ENCODE data around the gene DKK2.
A peak's percentile ranks its signal among the peaks of the same experiment; 100 is the strongest.

Gene DKK2

GRCh38 chr4:106982711-106983211 is 53.4 kb downstream of the DKK2 start:
- Histone ChIP-seq H3K36me3 (ENCODE audit: control insufficient read depth, insufficient read depth, low read length) (no peaks in the 10 kb centered on the region), H3K4me1 (ENCODE audit: control insufficient read depth, insufficient read depth, low read length, poor library complexity, severe bottlenecking) (no peaks in the 10 kb centered on the region), H3K9me3 (ENCODE audit: control insufficient read depth, low read length) (no peaks in the 10 kb centered on the region), H3K27ac (ENCODE audit: low read depth, low read length, severe bottlenecking) (no peak overlapping the region), H3K4me3 (ENCODE audit: extremely low read depth, insufficient read depth, low read length, poor library complexity, severe bottlenecking) (no peak overlapping the region)
- WGBS, 2 experiments (ENCODE audit: insufficient coverage in 2 of 2) = 100% methylated on average over 1 of the region's 1 CpG; no CpG with 5 or more reads in 1 of the 2 experiments

DNA sequence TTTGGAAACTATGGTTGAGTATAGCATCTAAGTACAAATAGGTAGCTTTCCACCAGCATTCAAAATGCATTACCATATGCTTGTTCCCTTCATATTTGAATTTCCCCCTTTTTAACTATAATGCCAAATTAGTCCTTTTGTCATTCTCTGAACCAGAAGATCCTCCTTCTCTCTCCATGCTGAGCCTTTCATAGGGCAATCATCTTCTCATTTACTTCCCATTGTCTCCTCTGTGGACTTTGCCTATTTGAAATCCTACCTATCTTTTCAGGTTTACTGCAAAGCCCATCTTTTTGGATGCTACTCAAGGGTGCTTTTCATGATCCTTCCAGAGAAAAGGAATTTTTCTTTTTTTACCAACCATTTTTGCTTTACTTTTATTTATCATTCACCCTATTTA is 54.7 kb downstream of the DKK2 start:
- Histone ChIP-seq H3K27ac (ENCODE audit: low read depth, low read length, severe bottlenecking) (no peak overlapping the region), H3K4me3 (ENCODE audit: extremely low read depth, insufficient read depth, low read length, poor library complexity, severe bottlenecking) (no peak overlapping the region), H3K4me1 (ENCODE audit: control insufficient read depth, insufficient read depth, low read length, poor library complexity, severe bottlenecking) (no peaks in the 10 kb centered on the region), H3K9me3 (ENCODE audit: control insufficient read depth, low read length) (no peaks in the 10 kb centered on the region), H3K36me3 (ENCODE audit: control insufficient read depth, insufficient read depth, low read length) (no peaks in the 10 kb centered on the region)

- 93 to 96% methylated on average over 2 to 4 of the region's 4 CpGs for WGBS, 2 experiments (ENCODE audit: insufficient coverage in 2 of 2)
- Histone ChIP-seq H3K4me3 (ENCODE audit: extremely low read depth, insufficient read depth, low read length, poor library complexity, severe bottlenecking) (no peak overlapping the region), H3K4me1 (ENCODE audit: control insufficient read depth, insufficient read depth, low read length, poor library complexity, severe bottlenecking) (no peaks in the 10 kb centered on the region), H3K9me3 (ENCODE audit: control insufficient read depth, low read length) (no peaks in the 10 kb centered on the region), H3K27ac (ENCODE audit: low read depth, low read length, severe bottlenecking) (no peak overlapping the region), H3K36me3 (ENCODE audit: control insufficient read depth, insufficient read depth, low read length) (no peaks in the 10 kb centered on the region)
Observed at GRCh38 chr4:106979476-106979875, 56.6 kb downstream of the DKK2 start.

- 64 to 78% methylated on average over 7 to 8 of the region's 14 CpGs for WGBS, 2 experiments (ENCODE audit: insufficient coverage in 2 of 2)
- H3K4me1 ChIP-seq (ENCODE audit: control insufficient read depth, insufficient read depth, low read length, poor library complexity, severe bottlenecking) = no peaks in the 10 kb centered on the region
- H3K9me3 ChIP-seq (ENCODE audit: control insufficient read depth, low read length) = no peaks in the 10 kb centered on the region
- H3K4me3 ChIP-seq (ENCODE audit: extremely low read depth, insufficient read depth, low read length, poor library complexity, severe bottlenecking) = no peak overlapping the region
- H3K36me3 ChIP-seq (ENCODE audit: control insufficient read depth, insufficient read depth, low read length) = no peaks in the 10 kb centered on the region
- peak overlapping the region; percentile 49 for H3K27ac ChIP-seq (ENCODE audit: low read depth, low read length, severe bottlenecking)
Observed at GRCh38 chr4:106978046-106978774, 57.9 kb downstream of the DKK2 start.

- Histone ChIP-seq H3K27ac (ENCODE audit: low read depth, low read length, severe bottlenecking) (no peak overlapping the region), H3K9me3 (ENCODE audit: control insufficient read depth, low read length) (no peaks in the 10 kb centered on the region), H3K36me3 (ENCODE audit: control insufficient read depth, insufficient read depth, low read length) (no peaks in the 10 kb centered on the region), H3K4me3 (ENCODE audit: extremely low read depth, insufficient read depth, low read length, poor library complexity, severe bottlenecking) (no peak overlapping the region), H3K4me1 (ENCODE audit: control insufficient read depth, insufficient read depth, low read length, poor library complexity, severe bottlenecking) (no peaks in the 10 kb centered on the region)
- 100% methylated on average over 1 of the region's 1 CpG; no CpG with 5 or more reads in 1 of the 2 experiments for WGBS, 2 experiments (ENCODE audit: insufficient coverage in 2 of 2)
Observed at GRCh38 chr4:106971636-106972035, 64.5 kb downstream of the DKK2 start.

DNA sequence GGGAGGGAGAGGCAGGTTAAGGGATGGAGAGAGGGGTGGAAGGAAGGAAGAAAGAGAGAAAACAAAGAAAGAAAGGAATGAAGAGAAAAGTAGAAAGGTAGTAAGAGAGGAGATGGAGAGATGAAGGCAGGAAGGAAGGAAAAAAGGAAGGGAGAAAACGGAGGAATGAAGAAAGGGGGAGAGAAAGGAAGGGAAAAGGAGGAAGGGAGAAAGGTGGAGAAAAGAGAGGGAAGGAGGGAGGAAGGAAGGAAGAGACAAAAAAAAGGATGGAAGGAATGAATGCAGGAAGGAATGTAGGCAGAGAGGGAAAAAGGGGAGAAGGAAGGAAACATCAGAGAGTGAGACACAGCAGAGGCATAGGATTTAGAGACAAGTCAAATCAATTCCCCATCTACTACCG is 68.2 kb downstream of the DKK2 start:
- Histone ChIP-seq H3K4me3 (ENCODE audit: extremely low read depth, insufficient read depth, low read length, poor library complexity, severe bottlenecking) (no peak overlapping the region), H3K4me1 (ENCODE audit: control insufficient read depth, insufficient read depth, low read length, poor library complexity, severe bottlenecking) (no peaks in the 10 kb centered on the region), H3K36me3 (ENCODE audit: control insufficient read depth, insufficient read depth, low read length) (no peaks in the 10 kb centered on the region), H3K9me3 (ENCODE audit: control insufficient read depth, low read length) (no peaks in the 10 kb centered on the region), H3K27ac (ENCODE audit: low read depth, low read length, severe bottlenecking) (no peak overlapping the region)
- WGBS, 2 experiments (ENCODE audit: insufficient coverage in 2 of 2) = 69 to 80% methylated on average over 1 of the region's 2 CpGs

DNA sequence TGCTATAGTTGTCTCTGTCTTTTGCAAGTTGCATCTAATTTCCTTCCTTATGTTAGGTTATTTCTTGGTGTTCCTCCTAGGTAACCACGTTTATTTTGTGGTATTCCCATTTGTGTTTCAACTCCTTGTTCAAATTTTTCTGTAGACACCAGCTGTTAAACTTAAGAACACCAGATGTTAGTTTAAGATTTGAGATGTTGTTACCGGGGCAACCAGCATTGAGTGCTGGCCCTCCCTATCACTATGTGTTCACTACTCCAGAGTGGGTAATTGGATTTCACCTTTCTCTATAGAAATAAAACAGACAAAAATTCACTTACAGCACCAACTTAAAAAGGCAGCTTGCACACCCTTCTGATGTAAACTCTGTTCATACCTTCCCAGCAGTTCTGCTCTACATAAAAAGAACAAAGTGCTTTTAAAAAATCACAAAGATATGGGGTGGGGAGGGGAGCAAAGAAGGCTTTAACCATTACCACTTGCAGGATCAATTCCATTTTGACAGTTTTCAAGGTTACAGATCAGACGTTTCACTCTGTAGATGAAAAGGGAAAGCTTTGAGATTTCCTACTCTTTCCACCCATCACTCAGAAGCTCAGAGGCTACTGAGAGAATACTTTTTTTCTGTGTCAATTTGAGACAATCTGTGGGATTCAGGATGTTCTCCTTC is 82.9 kb downstream of the DKK2 start:
- H3K36me3 ChIP-seq (ENCODE audit: control insufficient read depth, insufficient read depth, low read length) = no peaks in the 10 kb centered on the region
- no peak overlapping the region for H3K27ac ChIP-seq (ENCODE audit: low read depth, low read length, severe bottlenecking)
- WGBS, 2 experiments (ENCODE audit: insufficient coverage in 2 of 2) = no CpG with 5 or more reads among the region's 3 CpGs
- no peak overlapping the region for H3K4me3 ChIP-seq (ENCODE audit: extremely low read depth, insufficient read depth, low read length, poor library complexity, severe bottlenecking)
- no peaks in the 10 kb centered on the region for H3K9me3 ChIP-seq (ENCODE audit: control insufficient read depth, low read length)
- H3K4me1 ChIP-seq (ENCODE audit: control insufficient read depth, insufficient read depth, low read length, poor library complexity, severe bottlenecking) = no peaks in the 10 kb centered on the region

- H3K36me3 ChIP-seq (ENCODE audit: control insufficient read depth, insufficient read depth, low read length) = no peaks in the 10 kb centered on the region
- no peak overlapping the region for H3K27ac ChIP-seq (ENCODE audit: low read depth, low read length, severe bottlenecking)
- no CpG with 5 or more reads among the region's 2 CpGs for WGBS, 2 experiments (ENCODE audit: insufficient coverage in 2 of 2)
- no peak overlapping the region for H3K4me3 ChIP-seq (ENCODE audit: extremely low read depth, insufficient read depth, low read length, poor library complexity, severe bottlenecking)
- H3K9me3 ChIP-seq (ENCODE audit: control insufficient read depth, low read length) = no peaks in the 10 kb centered on the region
- H3K4me1 ChIP-seq (ENCODE audit: control insufficient read depth, insufficient read depth, low read length, poor library complexity, severe bottlenecking) = no peaks in the 10 kb centered on the region
Observed at GRCh38 chr4:106951891-106952290, 84.2 kb downstream of the DKK2 start.

DNA sequence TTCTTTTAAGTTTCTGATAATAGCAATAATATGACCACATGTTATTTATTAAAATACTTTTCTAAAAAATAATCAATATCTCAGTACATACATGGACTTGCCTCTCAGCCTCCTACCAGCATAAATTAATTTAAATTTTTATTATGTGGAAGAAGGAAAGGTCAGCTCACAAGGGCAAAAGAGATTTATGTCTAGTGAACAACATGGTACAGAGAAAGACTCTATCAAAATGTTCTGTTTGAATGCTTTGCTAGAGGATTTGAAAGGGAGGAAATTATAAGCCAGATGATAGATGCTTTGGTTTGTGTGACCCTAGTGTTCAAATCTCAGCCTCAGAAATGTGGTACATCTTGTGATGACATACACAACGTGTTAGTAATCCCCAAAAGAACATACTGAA is 94.3 kb downstream of the DKK2 start:
- Histone ChIP-seq H3K4me1 (ENCODE audit: control insufficient read depth, insufficient read depth, low read length, poor library complexity, severe bottlenecking) (no peaks in the 10 kb centered on the region), H3K36me3 (ENCODE audit: control insufficient read depth, insufficient read depth, low read length) (no peaks in the 10 kb centered on the region), H3K9me3 (ENCODE audit: control insufficient read depth, low read length) (no peaks in the 10 kb centered on the region), H3K27ac (ENCODE audit: low read depth, low read length, severe bottlenecking) (no peak overlapping the region), H3K4me3 (ENCODE audit: extremely low read depth, insufficient read depth, low read length, poor library complexity, severe bottlenecking) (no peak overlapping the region)
- no CpG with 5 or more reads among the region's 1 CpG for whole genome bisulfite sequencing, 2 experiments (ENCODE audit: insufficient coverage in 2 of 2)

DNA sequence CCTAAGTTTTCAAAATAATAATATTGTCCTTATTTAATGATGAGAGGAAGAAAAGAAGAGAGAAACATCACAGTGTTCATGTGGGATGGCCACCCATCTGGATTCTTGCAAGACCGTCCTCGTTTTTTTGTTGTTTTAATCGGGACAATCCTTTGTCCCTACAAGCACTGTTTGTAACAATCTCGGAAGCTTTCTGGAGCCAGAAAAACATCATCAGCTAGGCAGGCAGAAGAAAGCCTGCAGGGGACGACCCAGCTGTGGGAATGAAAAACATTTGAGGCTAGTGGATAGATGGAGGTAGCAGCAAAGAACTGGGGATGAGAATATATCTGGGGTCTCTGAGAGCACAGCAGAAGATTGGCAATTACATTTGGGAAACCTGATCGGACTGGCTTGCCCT is 105.6 kb downstream of the DKK2 start:
- H3K4me3 ChIP-seq (ENCODE audit: extremely low read depth, insufficient read depth, low read length, poor library complexity, severe bottlenecking) = no peak overlapping the region
- no peaks in the 10 kb centered on the region for H3K9me3 ChIP-seq (ENCODE audit: control insufficient read depth, low read length)
- H3K4me1 ChIP-seq (ENCODE audit: control insufficient read depth, insufficient read depth, low read length, poor library complexity, severe bottlenecking) = no peaks in the 10 kb centered on the region
- H3K27ac ChIP-seq (ENCODE audit: low read depth, low read length, severe bottlenecking) = no peak overlapping the region
- 63 to 82% methylated on average over 3 to 6 of the region's 6 CpGs for WGBS, 2 experiments (ENCODE audit: insufficient coverage in 2 of 2)
- H3K36me3 ChIP-seq (ENCODE audit: control insufficient read depth, insufficient read depth, low read length) = no peaks in the 10 kb centered on the region

- H3K4me1 ChIP-seq (ENCODE audit: control insufficient read depth, insufficient read depth, low read length, poor library complexity, severe bottlenecking) = no peaks in the 10 kb centered on the region
- H3K4me3 ChIP-seq (ENCODE audit: extremely low read depth, insufficient read depth, low read length, poor library complexity, severe bottlenecking) = no peak overlapping the region
- no CpG with 5 or more reads among the region's 2 CpGs for WGBS, 2 experiments (ENCODE audit: insufficient coverage in 2 of 2)
- H3K36me3 ChIP-seq (ENCODE audit: control insufficient read depth, insufficient read depth, low read length) = no peaks in the 10 kb centered on the region
- no peaks in the 10 kb centered on the region for H3K9me3 ChIP-seq (ENCODE audit: control insufficient read depth, low read length)
- H3K27ac ChIP-seq (ENCODE audit: low read depth, low read length, severe bottlenecking) = no peak overlapping the region
Observed at GRCh38 chr4:106929248-106929647, 106.9 kb downstream of the DKK2 start.
